ENCODE measurements around the gene GSTT4.

GRCh38 chr22:24054356-24054755 lies 49.1 kb upstream of the GSTT4 start:
- no peak for TF ChIP-seq EZH2 (IDR thresholded peaks at IDR 0.05; ENCODE audit: borderline replicate concordance, insufficient read depth, low read length, poor library complexity, severe bottlenecking)
- no peak for TF ChIP-seq CTCF (IDR thresholded peaks at IDR 0.05; ENCODE audit: poor library complexity, severe bottlenecking)
- no peak for TF ChIP-seq REST (IDR thresholded peaks at IDR 0.05; ENCODE audit: borderline replicate concordance)
- TF ChIP-seq TAF1 (IDR thresholded peaks at IDR 0.05; ENCODE audit: low read depth), result no peak
- TF ChIP-seq MXI1 (conservative IDR thresholded peaks at IDR 0.05; ENCODE audit: poor library complexity, severe bottlenecking), result no peak
- no peak for TF ChIP-seq POLR2AphosphoS5 (IDR thresholded peaks at IDR 0.05)
- TF ChIP-seq EP300 (conservative IDR thresholded peaks at IDR 0.05; ENCODE audit: poor library complexity, severe bottlenecking), result no peak
- TF ChIP-seq RAD21 (conservative IDR thresholded peaks at IDR 0.05), result no peak
